NOMO-1 treated with dmso at 0.1 percent for 144 hours (cell line): Measurements from ENCODE around the gene CCDC3.
"Not testable (repeated sequence)": the region's sequence is repeated elsewhere in the genome, so short reads cannot be mapped to it uniquely, and the experiment has no call there.

Source experiments
- DNase-seq: peaks from one replicate; lab custom pipeline; 2025; ENCODE audit not compliant: unreplicated experiment; lab: John Stamatoyannopoulos, UW

Gene CCDC3

GRCh38 chr10:12896251-12896650 lies 105.3 kb downstream of the CCDC3 start:
- no peak for DNase-seq

GRCh38 chr10:12892924-12893323 lies 108.6 kb downstream of the CCDC3 start:
- DNase-seq: no peak

GRCh38 chr10:12890958-12891357 lies 110.6 kb downstream of the CCDC3 start:
- DNase-seq: no peak

- no peak for DNase-seq
Measured at GRCh38 chr10:12888470-12888869, 113.0 kb downstream of the CCDC3 start.

- no peak for DNase-seq
Measured at GRCh38 chr10:12887780-12888179, 113.7 kb downstream of the CCDC3 start.

GRCh38 chr10:12884851-12885250 lies 116.7 kb downstream of the CCDC3 start:
- no peak for DNase-seq

GRCh38 chr10:12880423-12880822 lies 121.1 kb downstream of the CCDC3 start:
- no peak for DNase-seq

GRCh38 chr10:12877150-12877549 lies 124.4 kb downstream of the CCDC3 start:
- DNase-seq: no peak

GRCh38 chr10:12876266-12876665 lies 125.2 kb downstream of the CCDC3 start:
- no peak for DNase-seq

- no peak for DNase-seq
Measured at GRCh38 chr10:12875100-12875499, 126.4 kb downstream of the CCDC3 start.

- no peak for DNase-seq
Measured at GRCh38 chr10:12874501-12874900, 127.0 kb downstream of the CCDC3 start.

GRCh38 chr10:12873172-12873571 lies 128.3 kb downstream of the CCDC3 start:
- DNase-seq: no peak

- no peak for DNase-seq
Measured at GRCh38 chr10:12872577-12872976, 128.9 kb downstream of the CCDC3 start.

- no peak for DNase-seq
Measured at GRCh38 chr10:12869427-12869826, 132.1 kb downstream of the CCDC3 start.

- no peak for DNase-seq
Measured at GRCh38 chr10:12868229-12868628, 133.3 kb downstream of the CCDC3 start.

- not testable (repeated sequence) for DNase-seq
Measured at GRCh38 chr10:12865515-12865914, 136.0 kb downstream of the CCDC3 start.

GRCh38 chr10:12862459-12862858 lies 139.1 kb downstream of the CCDC3 start:
- DNase-seq: no peak

GRCh38 chr10:12854988-12855387 lies 146.5 kb downstream of the CCDC3 start:
- no peak for DNase-seq

GRCh38 chr10:12852687-12853086 lies 148.8 kb downstream of the CCDC3 start:
- DNase-seq: no peak

- DNase-seq: no peak
Measured at GRCh38 chr10:12849319-12850181, 152.0 kb downstream of the CCDC3 start.

GRCh38 chr10:12848439-12849173 lies 152.9 kb downstream of the CCDC3 start:
- no peak for DNase-seq

- no peak for DNase-seq
Measured at GRCh38 chr10:12847361-12847975, 154.0 kb downstream of the CCDC3 start.
